K562 (cell line): ENCODE measurements around the gene SERF2. TPM values are rescaled to one million over a fixed set of nuclear protein-coding genes. Genes with fewer than 3 reads are reported as not detected.

Experiments
- CREM ChIP-seq: IDR thresholded peaks from 2 replicates; pipeline ENCODE4 v1.6.1; 2014; ENCODE audit warnings: antibody characterized with exemption, low read depth
- FOSL1 ChIP-seq: fragments of 200-800 bp; sonication (Bioruptor generic); conservative IDR thresholded peaks from 2 replicates; pipeline ENCODE4 v1.6.1; 2016; ENCODE audit warnings: missing genetic modification characterization, missing compliant biosample characterization
- HNRNPLL ChIP-seq: fragments of 200-400 bp; formaldehyde crosslinking; IDR thresholded peaks from 2 replicates; pipeline ENCODE4 v1.6.1; 2017; ENCODE audit warnings: low read length, low read depth, mild to moderate bottlenecking; ENCODE audit not compliant: poor library complexity, severe bottlenecking
- ILK ChIP-seq: fragments of 450-650 bp; IDR thresholded peaks from 2 replicates; pipeline ENCODE4 v1.6.1; 2016; ENCODE audit warnings: missing genetic modification characterization, low read depth, mild to moderate bottlenecking, missing compliant biosample characterization, moderate library complexity, borderline replicate concordance
- MED1 ChIP-seq: sonication (generic); formaldehyde crosslinking; IDR thresholded peaks from 2 replicates; pipeline ENCODE4 v1.8.1; 2023; ENCODE audit warnings: missing genetic modification reagents, borderline replicate concordance
- PPARD ChIP-seq: fragments of 250-450 bp; sonication (Bioruptor Pico); IDR thresholded peaks from 2 replicates; pipeline ENCODE4 v1.8.0; 2022; ENCODE audit warnings: inconsistent platforms, mild to moderate bottlenecking, moderate library complexity
- SOX6 ChIP-seq: fragments of 450-650 bp; IDR thresholded peaks from 2 replicates; pipeline ENCODE4 v1.6.1; 2014; ENCODE audit warnings: mild to moderate bottlenecking
- TCF7L2 ChIP-seq: fragments of 150-350 bp; IDR thresholded peaks from 2 replicates; pipeline ENCODE4 v1.6.1; 2016; ENCODE audit warnings: low read depth, mild to moderate bottlenecking, low read length, moderate library complexity
- ZNF316 ChIP-seq: fragments of 450-650 bp; IDR thresholded peaks from 2 replicates; pipeline ENCODE4 v1.6.1; 2016
- ZNF518B ChIP-seq: fragments of 250-450 bp; sonication (Bioruptor Pico); IDR thresholded peaks from 2 replicates; pipeline ENCODE4 v1.5.0; 2021; ENCODE audit warnings: mild to moderate bottlenecking, moderate library complexity
- ZNF77 ChIP-seq: fragments of 250-450 bp; sonication (Bioruptor Pico); IDR thresholded peaks from 2 replicates; pipeline ENCODE4 v1.5.0; 2020
- polyA plus RNA-seq, 8 experiments: library from polyadenylated mRNA; depleted of rRNA in 4 of 8; stranded (reverse) in 5 of 8; unstranded in 3 of 8; fragments of >200 nt; fragmentation: Nextera tagmentation in 2 of 8; fragmentation: Illumina TruSeq in 1 of 8; extraction: Ambion mirVana in 2 of 8; extraction: Trizol in 1 of 8; gene quantifications; 2 replicates each; pipeline versions ENCODE4 v1.2.1 to v1.2.3, GENCODE V29; 2011 to 2014; ENCODE audit warnings: inconsistent platforms in 1 of 8, missing spikeins in 1 of 8
- total RNA-seq, 7 experiments: library from RNA; depleted of rRNA in 6 of 7; stranded (reverse); fragments of >200 nt in 6 of 7; fragmentation: Illumina TruSeq in 2 of 7; extraction: Trizol in 2 of 7; gene quantifications; 2 replicates each; pipeline versions ENCODE4 v1.2.1 to v1.2.3, GENCODE V29; 2011 to 2021; ENCODE audit warnings: low replicate concordance in 1 of 7
- TF ChIP-seq, protein P1 (sequence below): fragments of 450-650 bp; IDR thresholded peaks from 2 replicates; pipeline ENCODE4 v1.6.1; 2017; ENCODE audit warnings: antibody characterized with exemption
- TF ChIP-seq, protein P2 (sequence below): sonication (generic); formaldehyde crosslinking; IDR thresholded peaks from 2 replicates; pipeline ENCODE4 v1.8.1; 2023; ENCODE audit warnings: mild to moderate bottlenecking, missing genetic modification reagents
- TF ChIP-seq, protein P3 (sequence below): fragments of 250-450 bp; sonication (Bioruptor Pico); IDR thresholded peaks from 2 replicates; pipeline ENCODE4 v1.9.0; 2021; ENCODE audit warnings: mild to moderate bottlenecking, inconsistent platforms
- TF ChIP-seq, protein P4 (sequence below): fragments of 450-650 bp; IDR thresholded peaks from one replicate; pipeline ENCODE4 v1.6.1; 2018; ENCODE audit warnings: mild to moderate bottlenecking, moderate library complexity; ENCODE audit not compliant: partially characterized antibody

SERF2 gene
- total and polyA plus RNA-seq, 9 of the 15 experiments (the other 6 are each of a cell fraction or from before 2014, with no cell fraction given), result 497 to 3,360 (median 867) TPM

- TF ChIP-seq ZNF77 (CRISPR knock-in tag) (no peak), CREM (peak; percentile 79), ZNF518B (CRISPR knock-in tag) (no peak), TCF7L2 (no peak), SOX6 (0 out of 2 replicates have a peak, but pooled peaks have one; percentile 38), HNRNPLL (peak; percentile 79), ZNF316 (peak; percentile 14; the same call in 1 of the 2 replicates), FOSL1 (tag) (no peak; the same call in 1 of the 2 replicates), ILK (tag) (no peak), PPARD (CRISPR knock-in tag) (no peak), MED1 (CRISPR knock-in tag) (0 out of 2 replicates have a peak, but pooled peaks have one; percentile 30)
- TF ChIP-seq, protein P1, sequence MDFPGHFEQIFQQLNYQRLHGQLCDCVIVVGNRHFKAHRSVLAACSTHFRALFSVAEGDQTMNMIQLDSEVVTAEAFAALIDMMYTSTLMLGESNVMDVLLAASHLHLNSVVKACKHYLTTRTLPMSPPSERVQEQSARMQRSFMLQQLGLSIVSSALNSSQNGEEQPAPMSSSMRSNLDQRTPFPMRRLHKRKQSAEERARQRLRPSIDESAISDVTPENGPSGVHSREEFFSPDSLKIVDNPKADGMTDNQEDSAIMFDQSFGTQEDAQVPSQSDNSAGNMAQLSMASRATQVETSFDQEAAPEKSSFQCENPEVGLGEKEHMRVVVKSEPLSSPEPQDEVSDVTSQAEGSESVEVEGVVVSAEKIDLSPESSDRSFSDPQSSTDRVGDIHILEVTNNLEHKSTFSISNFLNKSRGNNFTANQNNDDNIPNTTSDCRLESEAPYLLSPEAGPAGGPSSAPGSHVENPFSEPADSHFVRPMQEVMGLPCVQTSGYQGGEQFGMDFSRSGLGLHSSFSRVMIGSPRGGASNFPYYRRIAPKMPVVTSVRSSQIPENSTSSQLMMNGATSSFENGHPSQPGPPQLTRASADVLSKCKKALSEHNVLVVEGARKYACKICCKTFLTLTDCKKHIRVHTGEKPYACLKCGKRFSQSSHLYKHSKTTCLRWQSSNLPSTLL, result no peak
- TF ChIP-seq, protein P2, sequence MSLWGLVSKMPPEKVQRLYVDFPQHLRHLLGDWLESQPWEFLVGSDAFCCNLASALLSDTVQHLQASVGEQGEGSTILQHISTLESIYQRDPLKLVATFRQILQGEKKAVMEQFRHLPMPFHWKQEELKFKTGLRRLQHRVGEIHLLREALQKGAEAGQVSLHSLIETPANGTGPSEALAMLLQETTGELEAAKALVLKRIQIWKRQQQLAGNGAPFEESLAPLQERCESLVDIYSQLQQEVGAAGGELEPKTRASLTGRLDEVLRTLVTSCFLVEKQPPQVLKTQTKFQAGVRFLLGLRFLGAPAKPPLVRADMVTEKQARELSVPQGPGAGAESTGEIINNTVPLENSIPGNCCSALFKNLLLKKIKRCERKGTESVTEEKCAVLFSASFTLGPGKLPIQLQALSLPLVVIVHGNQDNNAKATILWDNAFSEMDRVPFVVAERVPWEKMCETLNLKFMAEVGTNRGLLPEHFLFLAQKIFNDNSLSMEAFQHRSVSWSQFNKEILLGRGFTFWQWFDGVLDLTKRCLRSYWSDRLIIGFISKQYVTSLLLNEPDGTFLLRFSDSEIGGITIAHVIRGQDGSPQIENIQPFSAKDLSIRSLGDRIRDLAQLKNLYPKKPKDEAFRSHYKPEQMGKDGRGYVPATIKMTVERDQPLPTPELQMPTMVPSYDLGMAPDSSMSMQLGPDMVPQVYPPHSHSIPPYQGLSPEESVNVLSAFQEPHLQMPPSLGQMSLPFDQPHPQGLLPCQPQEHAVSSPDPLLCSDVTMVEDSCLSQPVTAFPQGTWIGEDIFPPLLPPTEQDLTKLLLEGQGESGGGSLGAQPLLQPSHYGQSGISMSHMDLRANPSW, result no peak; the same call in 1 of the 2 replicates
- TF ChIP-seq, protein P3, sequence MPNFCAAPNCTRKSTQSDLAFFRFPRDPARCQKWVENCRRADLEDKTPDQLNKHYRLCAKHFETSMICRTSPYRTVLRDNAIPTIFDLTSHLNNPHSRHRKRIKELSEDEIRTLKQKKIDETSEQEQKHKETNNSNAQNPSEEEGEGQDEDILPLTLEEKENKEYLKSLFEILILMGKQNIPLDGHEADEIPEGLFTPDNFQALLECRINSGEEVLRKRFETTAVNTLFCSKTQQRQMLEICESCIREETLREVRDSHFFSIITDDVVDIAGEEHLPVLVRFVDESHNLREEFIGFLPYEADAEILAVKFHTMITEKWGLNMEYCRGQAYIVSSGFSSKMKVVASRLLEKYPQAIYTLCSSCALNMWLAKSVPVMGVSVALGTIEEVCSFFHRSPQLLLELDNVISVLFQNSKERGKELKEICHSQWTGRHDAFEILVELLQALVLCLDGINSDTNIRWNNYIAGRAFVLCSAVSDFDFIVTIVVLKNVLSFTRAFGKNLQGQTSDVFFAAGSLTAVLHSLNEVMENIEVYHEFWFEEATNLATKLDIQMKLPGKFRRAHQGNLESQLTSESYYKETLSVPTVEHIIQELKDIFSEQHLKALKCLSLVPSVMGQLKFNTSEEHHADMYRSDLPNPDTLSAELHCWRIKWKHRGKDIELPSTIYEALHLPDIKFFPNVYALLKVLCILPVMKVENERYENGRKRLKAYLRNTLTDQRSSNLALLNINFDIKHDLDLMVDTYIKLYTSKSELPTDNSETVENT, result no peak
- TF ChIP-seq, protein P4, sequence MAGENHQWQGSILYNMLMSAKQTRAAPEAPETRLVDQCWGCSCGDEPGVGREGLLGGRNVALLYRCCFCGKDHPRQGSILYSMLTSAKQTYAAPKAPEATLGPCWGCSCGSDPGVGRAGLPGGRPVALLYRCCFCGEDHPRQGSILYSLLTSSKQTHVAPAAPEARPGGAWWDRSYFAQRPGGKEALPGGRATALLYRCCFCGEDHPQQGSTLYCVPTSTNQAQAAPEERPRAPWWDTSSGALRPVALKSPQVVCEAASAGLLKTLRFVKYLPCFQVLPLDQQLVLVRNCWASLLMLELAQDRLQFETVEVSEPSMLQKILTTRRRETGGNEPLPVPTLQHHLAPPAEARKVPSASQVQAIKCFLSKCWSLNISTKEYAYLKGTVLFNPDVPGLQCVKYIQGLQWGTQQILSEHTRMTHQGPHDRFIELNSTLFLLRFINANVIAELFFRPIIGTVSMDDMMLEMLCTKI, result no peak
Observed at GRCh38 chr15:43791993-43792760, at the start of gene SERF2 (continued).
